Ovary (tissue), 3 donors: ENCODE results near the gene TBXA2R.

ENCODE experiments used
- CTCF ChIP-seq, 3 donors: fragments of 450-650 bp in 2 of 3; fragments of 200-600 bp in 1 of 3; IDR thresholded peaks; one replicate each; pipeline versions ENCODE4 v1.5.1 to v1.8.0; 2016 to 2022; ENCODE audit warnings: antibody characterized with exemption in 3 of 3, mild to moderate bottlenecking in 1 of 3
- POLR2A ChIP-seq: fragments of 450-650 bp; IDR thresholded peaks from one replicate; pipeline ENCODE4 v1.6.1; 2017; ENCODE audit warnings: antibody characterized with exemption, mild to moderate bottlenecking, moderate library complexity
- donor health status: DM: no; HTN: no; CAD: no.

GRCh38 chr19:3617463-3617862 lies 10.8 kb upstream of the TBXA2R start:
- no peak for TF ChIP-seq POLR2A
- no peak for TF ChIP-seq CTCF (IDR thresholded peaks at IDR 0.05)
